Stimulated activated memory B cell treated with anti-CD40 and anti-IgM and Interleukin-4, amounts not matched to agents 10 μg/mL and 1 μg/mL and 100 μg/mL, for 72 hours (primary cell): ENCODE results near the gene USO1.
"Not testable (repeated sequence)": the region's sequence is repeated elsewhere in the genome, so short reads cannot be mapped to it uniquely, and the experiment has no call there.

ENCODE experiments used
- ATAC-seq: fragments of 150-1000 bp; cut with Tn5 transposase; 2 replicates; pipeline ENCODE4 v1.10.0; 2021
- H3K27ac Mint-ChIP-seq: one replicate; pipeline ENCODE4 v1.8.0; 2022; ENCODE audit warnings: mild to moderate bottlenecking, mixed read lengths
- H3K27me3 Mint-ChIP-seq: one replicate; pipeline ENCODE4 v1.8.0; 2022; ENCODE audit warnings: mixed read lengths
- H3K36me3 Mint-ChIP-seq: one replicate; pipeline ENCODE4 v1.8.0; 2022; ENCODE audit warnings: mixed read lengths
- H3K4me1 Mint-ChIP-seq: one replicate; pipeline ENCODE4 v1.8.0; 2022; ENCODE audit warnings: mixed read lengths
- H3K4me3 Mint-ChIP-seq: one replicate; pipeline ENCODE4 v1.8.0; 2022; ENCODE audit warnings: mild to moderate bottlenecking, moderate library complexity, mixed read lengths
- H3K9me3 Mint-ChIP-seq: one replicate; pipeline ENCODE4 v1.8.0; 2022; ENCODE audit warnings: mixed read lengths

Gene USO1

GRCh38 chr4:75698963-75699228, 25.5 kb upstream of the USO1 start:
- no peaks in the 10 kb centered on the region for H3K9me3 Mint-ChIP-seq
- H3K27me3 Mint-ChIP-seq: no peaks in the 10 kb centered on the region
- peak overlapping the region; percentile 27 for H3K4me3 Mint-ChIP-seq
- H3K4me1 Mint-ChIP-seq: peaks cover 33% of the 10 kb centered on the region
- ATAC-seq: peak; percentile 46
- peaks cover 4% of the 10 kb centered on the region for H3K36me3 Mint-ChIP-seq
- H3K27ac Mint-ChIP-seq: peak overlapping the region; percentile 90

- Mint-ChIP-seq H3K27me3 (no peaks in the 10 kb centered on the region), H3K27ac (peak overlapping the region; percentile 90), H3K4me3 (peak overlapping the region; percentile 27), H3K9me3 (no peaks in the 10 kb centered on the region), H3K4me1 (peaks cover 33% of the 10 kb centered on the region), H3K36me3 (peaks cover under 1% of the 10 kb centered on the region)
- peak; percentile 28 for ATAC-seq
These were observed 25.1 kb upstream of the USO1 start for GRCh38 chr4:75699299-75699698.

GRCh38 chr4:75702919-75703411, 21.4 kb upstream of the USO1 start:
- ATAC-seq: no peak
- Mint-ChIP-seq H3K36me3 (no peaks in the 10 kb centered on the region), H3K27ac (no peak overlapping the region), H3K4me3 (no peak overlapping the region), H3K9me3 (no peaks in the 10 kb centered on the region), H3K27me3 (no peaks in the 10 kb centered on the region), H3K4me1 (peaks cover 16% of the 10 kb centered on the region)

GRCh38 chr4:75705198-75705977, 19.0 kb upstream of the USO1 start:
- peaks cover 7% of the 10 kb centered on the region for H3K4me1 Mint-ChIP-seq
- H3K4me3 Mint-ChIP-seq: no peak overlapping the region
- no peak for ATAC-seq
- no peaks in the 10 kb centered on the region for H3K27me3 Mint-ChIP-seq
- no peak overlapping the region for H3K27ac Mint-ChIP-seq
- no peaks in the 10 kb centered on the region for H3K36me3 Mint-ChIP-seq
- no peaks in the 10 kb centered on the region for H3K9me3 Mint-ChIP-seq

- Mint-ChIP-seq H3K36me3 (peaks cover 4% of the 10 kb centered on the region), H3K4me1 (peaks cover 10% of the 10 kb centered on the region), H3K9me3 (no peaks in the 10 kb centered on the region), H3K27me3 (no peaks in the 10 kb centered on the region), H3K4me3 (no peak overlapping the region), H3K27ac (no peak overlapping the region)
- ATAC-seq: peak; percentile 62
These were observed 16.1 kb upstream of the USO1 start for GRCh38 chr4:75708218-75708691.

- Mint-ChIP-seq H3K27ac (no peak overlapping the region), H3K9me3 (no peaks in the 10 kb centered on the region), H3K4me3 (no peak overlapping the region), H3K4me1 (peaks cover 11% of the 10 kb centered on the region), H3K36me3 (peaks cover 5% of the 10 kb centered on the region), H3K27me3 (no peaks in the 10 kb centered on the region)
- no peak for ATAC-seq
These were observed 14.1 kb upstream of the USO1 start for GRCh38 chr4:75710246-75710645.

- H3K27me3 Mint-ChIP-seq: no peaks in the 10 kb centered on the region
- H3K27ac Mint-ChIP-seq: no peak overlapping the region
- no peaks in the 10 kb centered on the region for H3K9me3 Mint-ChIP-seq
- H3K4me3 Mint-ChIP-seq: no peak overlapping the region
- ATAC-seq: no peak
- peaks cover 10% of the 10 kb centered on the region for H3K36me3 Mint-ChIP-seq
- H3K4me1 Mint-ChIP-seq: peaks cover 11% of the 10 kb centered on the region
These were observed 10.4 kb upstream of the USO1 start for GRCh38 chr4:75714011-75714410.

- ATAC-seq: no peak
- Mint-ChIP-seq H3K27me3 (no peaks in the 10 kb centered on the region), H3K9me3 (no peaks in the 10 kb centered on the region), H3K27ac (no peak overlapping the region), H3K36me3 (peaks cover 10% of the 10 kb centered on the region), H3K4me3 (no peak overlapping the region), H3K4me1 (peaks cover 5% of the 10 kb centered on the region)
These were observed 9.7 kb upstream of the USO1 start for GRCh38 chr4:75714704-75715103.

- Mint-ChIP-seq H3K9me3 (no peaks in the 10 kb centered on the region), H3K4me1 (peaks cover 5% of the 10 kb centered on the region), H3K36me3 (peaks cover 10% of the 10 kb centered on the region), H3K27ac (no peak overlapping the region), H3K4me3 (no peak overlapping the region), H3K27me3 (no peaks in the 10 kb centered on the region)
- no peak for ATAC-seq
These were observed 9.1 kb upstream of the USO1 start for GRCh38 chr4:75715105-75715799.

GRCh38 chr4:75716054-75716453, 8.3 kb upstream of the USO1 start:
- not testable (repeated sequence) for H3K4me3 Mint-ChIP-seq, H3K27me3 Mint-ChIP-seq, H3K4me1 Mint-ChIP-seq, H3K9me3 Mint-ChIP-seq, ATAC-seq, H3K27ac Mint-ChIP-seq
- peaks cover 10% of the 10 kb centered on the region for H3K36me3 Mint-ChIP-seq

- Mint-ChIP-seq H3K27me3 (no peaks in the 10 kb centered on the region), H3K4me1 (peaks cover 5% of the 10 kb centered on the region), H3K4me3 (no peak overlapping the region), H3K27ac (no peak overlapping the region), H3K36me3 (peaks cover 10% of the 10 kb centered on the region), H3K9me3 (no peaks in the 10 kb centered on the region)
- no peak for ATAC-seq
These were observed 7.0 kb upstream of the USO1 start for GRCh38 chr4:75717408-75717807.

- no peaks in the 10 kb centered on the region for H3K27me3 Mint-ChIP-seq
- H3K9me3 Mint-ChIP-seq: no peaks in the 10 kb centered on the region
- ATAC-seq: no peak
- peaks cover 9% of the 10 kb centered on the region for H3K4me1 Mint-ChIP-seq
- no peak overlapping the region for H3K4me3 Mint-ChIP-seq
- no peak overlapping the region for H3K27ac Mint-ChIP-seq
- H3K36me3 Mint-ChIP-seq: peaks cover 5% of the 10 kb centered on the region
These were observed 5.8 kb upstream of the USO1 start for GRCh38 chr4:75718529-75718928.

GRCh38 chr4:75722417-75722816, 2.0 kb upstream of the USO1 start:
- H3K27ac Mint-ChIP-seq: peak overlapping the region; percentile 99
- H3K4me1 Mint-ChIP-seq: peaks cover 37% of the 10 kb centered on the region
- no peak overlapping the region for H3K4me3 Mint-ChIP-seq
- no peaks in the 10 kb centered on the region for H3K9me3 Mint-ChIP-seq
- no peaks in the 10 kb centered on the region for H3K27me3 Mint-ChIP-seq
- no peak for ATAC-seq
- H3K36me3 Mint-ChIP-seq: peaks cover 6% of the 10 kb centered on the region

GRCh38 chr4:75723163-75724065, 963 bp upstream of the USO1 start:
- Mint-ChIP-seq H3K27ac (peak overlapping the region; percentile 99), H3K27me3 (no peaks in the 10 kb centered on the region), H3K4me1 (peaks cover 43% of the 10 kb centered on the region), H3K36me3 (peaks cover 6% of the 10 kb centered on the region), H3K4me3 (peak overlapping the region; percentile 99), H3K9me3 (no peaks in the 10 kb centered on the region)
- ATAC-seq: no peak
